CD4-positive, alpha-beta T cell treated with Interleukin-4 for 1 hour (primary cell): ENCODE data around the gene GADD45GIP1.
"Not testable (repeated sequence)": the region's sequence is repeated elsewhere in the genome, so short reads cannot be mapped to it uniquely, and the experiment has no call there.

ENCODE experiments used
- DNase-seq, 2 donors: peaks; one replicate each; pipeline ENCODE4 v3.0.0-alpha.2; 2020 to 2022

GADD45GIP1 gene

DNA sequence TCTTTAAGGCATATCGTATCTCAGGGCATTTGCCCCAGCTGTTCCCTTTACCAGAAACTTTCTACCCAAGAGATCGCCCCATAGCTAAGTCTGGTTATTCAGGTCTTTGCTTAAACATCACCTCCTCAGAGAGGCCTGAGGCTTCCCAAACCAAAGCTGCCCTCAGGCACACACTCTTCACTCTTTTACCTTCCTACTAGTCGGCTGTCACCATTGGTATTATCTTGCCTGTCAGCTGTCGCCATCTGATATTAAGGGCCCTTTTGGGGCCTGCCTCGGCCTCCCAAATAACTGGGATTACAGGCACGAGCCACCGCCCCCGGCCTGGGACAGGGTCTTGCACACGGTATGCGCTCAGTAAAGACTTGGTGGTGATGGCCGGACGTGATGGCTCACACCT lies 1.0 kb downstream of the GADD45GIP1 start:
- no peak for DNase-seq

- DNase-seq, result not testable (repeated sequence)
Measured at GRCh38 chr19:12955575-12955974, 1.4 kb downstream of the GADD45GIP1 start.

- no peak for DNase-seq
Measured at GRCh38 chr19:12954612-12954962, 2.4 kb downstream of the GADD45GIP1 start.

GRCh38 chr19:12953799-12954611 lies 3.0 kb downstream of the GADD45GIP1 start:
- DNase-seq, result no peak

- DNase-seq, result no peak
Measured at GRCh38 chr19:12953138-12953798, 3.8 kb downstream of the GADD45GIP1 start.

GRCh38 chr19:12952488-12953137 lies 4.4 kb downstream of the GADD45GIP1 start:
- peak in 1 of 2 donors; percentile 52 for DNase-seq

GRCh38 chr19:12952050-12952449 lies 5.0 kb downstream of the GADD45GIP1 start:
- not testable (repeated sequence) for DNase-seq

GRCh38 chr19:12949363-12950283 lies 7.4 kb downstream of the GADD45GIP1 start:
- DNase-seq, result no peak

DNA sequence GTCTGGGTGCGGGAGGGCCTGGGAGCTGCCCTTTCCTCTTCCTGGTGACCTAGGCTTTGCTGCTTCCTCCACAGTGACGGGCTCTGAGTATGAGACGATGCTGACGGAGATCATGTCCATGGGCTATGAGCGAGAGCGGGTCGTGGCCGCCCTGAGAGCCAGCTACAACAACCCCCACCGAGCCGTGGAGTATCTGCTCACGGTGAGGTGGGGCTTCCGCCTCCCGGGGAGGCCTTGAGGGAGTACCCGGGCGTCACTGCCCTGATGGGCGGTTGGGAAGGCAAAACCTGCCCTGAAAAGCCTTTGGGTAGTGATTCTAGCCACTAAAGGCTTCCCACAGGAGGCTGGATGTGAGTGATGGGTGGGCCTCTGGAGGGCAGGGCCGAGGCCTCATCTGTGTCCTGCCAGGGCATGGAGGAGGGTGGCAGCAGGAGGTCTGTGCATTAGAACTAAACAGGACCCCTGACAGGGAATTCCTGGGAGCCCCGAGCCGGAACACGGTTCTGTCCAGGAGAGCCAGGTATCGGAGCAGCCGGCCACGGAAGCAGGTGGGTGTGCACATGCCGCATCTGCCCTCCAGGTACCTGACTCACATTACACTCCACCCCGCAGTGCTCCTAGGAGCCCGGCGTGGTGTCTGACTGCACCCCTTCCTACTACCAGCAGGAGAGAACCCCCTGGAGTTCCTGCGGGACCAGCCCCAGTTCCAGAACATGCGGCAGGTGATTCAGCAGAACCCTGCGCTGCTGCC lies 8.2 kb downstream of the GADD45GIP1 start:
- DNase-seq, result no peak

- DNase-seq, result no peak
Measured at GRCh38 chr19:12947702-12948611, 9.1 kb downstream of the GADD45GIP1 start.

GRCh38 chr19:12946731-12947496 lies 10.1 kb downstream of the GADD45GIP1 start:
- no peak for DNase-seq

DNA sequence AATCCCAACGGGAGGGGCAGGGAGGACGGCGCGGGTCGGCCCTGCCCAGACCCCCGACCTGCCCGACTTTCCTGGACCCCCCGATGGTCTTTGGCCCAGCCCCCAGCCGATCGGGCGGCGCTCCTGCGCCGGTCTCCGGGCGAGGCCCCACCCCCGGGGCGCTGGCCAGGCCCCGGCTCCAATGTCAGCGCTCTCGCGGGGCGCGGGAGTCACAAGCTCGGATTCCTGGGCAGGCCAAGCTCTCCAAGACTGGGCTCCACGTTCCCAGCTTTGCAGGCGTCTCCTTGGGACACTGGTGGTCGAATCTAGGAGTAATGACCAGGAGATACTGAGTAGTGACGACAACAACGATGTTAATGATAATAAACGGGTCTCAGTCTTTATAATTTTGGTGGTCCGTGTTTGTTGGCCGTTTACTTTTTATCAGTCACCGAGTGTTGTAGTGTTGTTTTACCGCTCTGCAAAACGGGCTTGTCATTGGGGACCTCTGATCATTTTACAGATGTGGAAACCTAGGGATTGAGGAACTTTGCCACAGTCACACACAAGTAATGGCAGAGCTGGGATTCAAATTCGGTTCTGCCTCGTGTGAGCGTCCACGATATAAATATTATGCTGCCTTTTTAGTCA lies 10.8 kb downstream of the GADD45GIP1 start:
- peak; percentile 42 to 51 for DNase-seq

- DNase-seq, result peak; percentile 98
Measured at GRCh38 chr19:12945479-12946091, 11.4 kb downstream of the GADD45GIP1 start, which contains the start of gene RAD23A. TSS of gene RAD23A (plus strand) at chr19:12945862. CDS start at chr19:12945949, 87 bp downstream.

- no peak for DNase-seq
Measured at GRCh38 chr19:12944104-12944674, 12.8 kb downstream of the GADD45GIP1 start.

DNA sequence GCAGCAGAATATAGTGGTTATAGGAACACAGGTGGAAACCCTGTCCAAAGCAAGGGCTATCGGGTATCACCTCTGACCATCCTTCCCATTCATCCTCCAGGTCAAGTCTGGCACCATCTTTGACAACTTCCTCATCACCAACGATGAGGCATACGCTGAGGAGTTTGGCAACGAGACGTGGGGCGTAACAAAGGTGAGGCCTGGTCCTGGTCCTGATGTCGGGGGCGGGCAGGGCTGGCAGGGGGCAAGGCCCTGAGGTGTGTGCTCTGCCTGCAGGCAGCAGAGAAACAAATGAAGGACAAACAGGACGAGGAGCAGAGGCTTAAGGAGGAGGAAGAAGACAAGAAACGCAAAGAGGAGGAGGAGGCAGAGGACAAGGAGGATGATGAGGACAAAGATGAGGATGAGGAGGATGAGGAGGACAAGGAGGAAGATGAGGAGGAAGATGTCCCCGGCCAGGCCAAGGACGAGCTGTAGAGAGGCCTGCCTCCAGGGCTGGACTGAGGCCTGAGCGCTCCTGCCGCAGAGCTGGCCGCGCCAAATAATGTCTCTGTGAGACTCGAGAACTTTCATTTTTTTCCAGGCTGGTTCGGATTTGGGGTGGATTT lies 13.5 kb downstream of the GADD45GIP1 start:
- DNase-seq, result no peak

GRCh38 chr19:12940897-12941296 lies 16.1 kb downstream of the GADD45GIP1 start:
- DNase-seq, result no peak

DNA sequence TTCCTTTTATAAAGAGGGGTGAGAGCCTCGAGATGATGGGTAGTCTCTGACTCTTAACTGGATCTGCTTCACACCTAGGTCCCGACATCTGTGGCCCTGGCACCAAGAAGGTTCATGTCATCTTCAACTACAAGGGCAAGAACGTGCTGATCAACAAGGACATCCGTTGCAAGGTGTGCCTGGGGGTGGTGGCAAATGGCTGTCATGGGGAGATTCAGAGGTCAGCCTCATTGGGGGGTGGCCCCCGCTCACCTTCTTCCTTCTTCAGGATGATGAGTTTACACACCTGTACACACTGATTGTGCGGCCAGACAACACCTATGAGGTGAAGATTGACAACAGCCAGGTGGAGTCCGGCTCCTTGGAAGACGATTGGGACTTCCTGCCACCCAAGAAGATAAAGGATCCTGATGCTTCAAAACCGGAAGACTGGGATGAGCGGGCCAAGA lies 17.0 kb downstream of the GADD45GIP1 start:
- DNase-seq, result no peak
